NCI-H2196 (cell line): ENCODE measurements around the gene KIAA0586.
A peak's percentile ranks its signal among the peaks of the same experiment; 100 is the strongest.
"Not testable (repeated sequence)": the region's sequence is repeated elsewhere in the genome, so short reads cannot be mapped to it uniquely, and the experiment has no call there.

Source experiments
- DNase-seq: peaks from one replicate; lab custom pipeline; 2025; ENCODE audit not compliant: unreplicated experiment; lab: John Stamatoyannopoulos, UW

Gene KIAA0586

DNA sequence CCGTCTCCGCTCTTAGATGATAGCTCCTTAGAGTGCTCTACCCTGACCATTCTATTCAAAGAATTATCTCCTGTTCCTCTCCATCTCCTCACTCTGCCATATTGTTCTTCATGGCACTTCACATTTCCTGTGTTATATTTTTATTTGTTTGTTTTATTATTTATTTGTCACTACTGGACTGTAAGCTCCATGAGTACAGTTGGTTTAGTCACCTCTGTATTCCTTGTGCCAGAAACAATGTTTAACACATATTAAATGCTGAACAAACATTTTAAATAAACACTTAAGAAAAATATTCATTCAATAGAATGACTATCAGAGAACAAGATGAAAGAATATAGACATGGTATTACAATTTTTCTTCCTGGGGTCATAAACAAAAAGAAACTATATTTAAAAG is 35.6 kb downstream of the KIAA0586 start:
- no peak for DNase-seq

DNA sequence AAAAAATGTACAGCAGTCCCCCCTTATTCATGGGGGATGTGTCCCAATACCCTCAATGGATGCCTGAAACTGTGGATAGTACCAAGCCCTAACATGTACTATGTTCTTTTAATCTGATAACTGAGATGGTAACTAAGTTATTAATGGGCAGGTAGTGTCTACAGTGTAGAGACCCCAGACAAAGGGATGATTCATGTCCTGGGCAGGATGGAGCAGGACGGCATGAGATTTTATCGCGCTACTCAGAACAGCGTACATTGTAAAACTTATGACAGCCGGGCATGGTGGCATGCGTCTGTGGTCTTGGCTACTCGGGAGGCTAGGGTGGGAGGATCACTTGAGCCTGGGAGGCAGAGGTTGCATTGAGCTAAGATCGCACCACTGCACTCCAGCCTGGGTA is 37.1 kb downstream of the KIAA0586 start:
- DNase-seq = no peak

- no peak for DNase-seq
Observed at GRCh38 chr14:58465421-58465820, 37.9 kb downstream of the KIAA0586 start.

- no peak for DNase-seq
Observed at GRCh38 chr14:58466459-58466858, 38.9 kb downstream of the KIAA0586 start.

DNA sequence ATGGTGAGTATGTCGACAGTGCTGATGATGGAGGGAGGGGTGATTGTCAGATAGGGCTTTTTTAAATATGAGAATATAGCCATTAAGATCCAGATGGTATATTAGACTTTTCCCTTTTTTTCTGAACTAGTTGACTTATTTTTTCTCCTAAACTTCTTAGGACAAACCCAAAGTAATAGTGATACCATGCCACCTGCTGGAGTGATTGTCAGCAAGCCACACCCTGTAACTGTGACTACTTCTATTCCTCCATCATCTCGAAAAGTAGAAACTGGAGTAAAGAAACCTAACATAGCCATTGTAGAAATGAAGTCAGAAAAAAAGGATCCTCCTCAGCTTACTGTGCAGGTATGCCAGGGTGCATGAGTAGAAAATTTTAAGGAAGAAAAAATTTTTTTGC is 40.1 kb downstream of the KIAA0586 start:
- DNase-seq = no peak

GRCh38 chr14:58469309-58469708 is 41.8 kb downstream of the KIAA0586 start:
- DNase-seq = no peak

DNA sequence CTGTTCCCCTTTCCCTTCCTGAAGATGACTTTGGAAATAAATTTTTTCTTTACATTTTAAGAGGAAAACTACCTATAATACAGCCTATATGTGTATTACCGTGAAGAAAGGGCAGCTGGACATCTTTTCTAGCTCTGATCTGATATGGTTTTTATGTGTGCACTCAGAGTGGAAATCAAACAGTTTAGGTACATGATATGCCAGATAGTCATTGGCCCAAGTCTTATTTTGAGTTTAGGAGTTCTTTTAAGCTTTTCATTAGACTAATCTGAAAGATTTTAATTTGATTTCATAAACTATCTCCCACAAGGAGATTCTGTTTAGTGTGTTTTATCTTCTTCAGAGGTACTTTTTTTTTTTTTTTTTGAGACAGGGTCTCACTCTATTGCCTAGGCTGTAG is 48.8 kb downstream of the KIAA0586 start:
- DNase-seq = no peak

DNA sequence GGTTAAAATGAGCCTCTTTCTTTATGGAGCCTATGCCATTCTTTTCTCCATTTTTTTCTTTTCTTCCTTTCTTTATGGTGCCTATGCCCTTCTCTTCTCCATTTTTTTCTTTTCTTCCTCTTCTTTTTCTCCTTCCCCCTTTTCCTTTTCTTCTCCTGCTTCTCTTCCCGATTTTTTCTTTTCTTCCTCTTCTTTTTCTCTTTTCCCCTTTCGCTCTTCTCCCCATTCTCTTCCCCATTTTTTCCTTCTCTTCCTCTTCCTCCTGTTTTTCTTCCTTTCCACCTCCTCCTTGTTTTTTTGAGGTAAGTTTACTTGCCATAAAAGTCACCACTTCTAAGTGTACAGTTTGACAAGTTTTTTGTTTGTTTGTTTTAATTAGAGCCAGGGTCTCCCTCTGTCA is 50.1 kb downstream of the KIAA0586 start:
- DNase-seq = no peak

DNA sequence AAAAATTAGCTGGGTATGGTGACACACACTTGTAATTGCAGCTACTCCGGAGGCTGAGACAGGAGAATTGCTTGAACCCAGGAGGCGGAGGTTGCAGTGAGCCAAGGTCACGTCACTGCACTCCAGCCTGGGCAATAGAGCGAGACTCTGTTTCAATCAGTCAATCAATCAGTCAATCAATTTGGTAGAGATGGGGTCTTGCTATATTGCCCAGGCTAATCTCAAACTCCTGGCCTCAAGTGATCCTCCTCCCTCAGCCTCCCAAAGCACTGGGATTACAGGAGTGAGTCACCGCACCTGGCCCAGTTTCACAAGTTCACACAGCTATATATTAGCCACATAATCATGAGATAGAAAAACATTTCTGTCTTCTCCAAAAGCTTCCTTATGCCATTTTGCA is 50.8 kb downstream of the KIAA0586 start:
- DNase-seq = not testable (repeated sequence)

- DNase-seq = no peak
Observed at GRCh38 chr14:58479975-58480374, 52.5 kb downstream of the KIAA0586 start.

- no peak for DNase-seq
Observed at GRCh38 chr14:58484176-58484575, 56.7 kb downstream of the KIAA0586 start.

GRCh38 chr14:58488550-58488949 is 61.0 kb downstream of the KIAA0586 start:
- no peak for DNase-seq

DNA sequence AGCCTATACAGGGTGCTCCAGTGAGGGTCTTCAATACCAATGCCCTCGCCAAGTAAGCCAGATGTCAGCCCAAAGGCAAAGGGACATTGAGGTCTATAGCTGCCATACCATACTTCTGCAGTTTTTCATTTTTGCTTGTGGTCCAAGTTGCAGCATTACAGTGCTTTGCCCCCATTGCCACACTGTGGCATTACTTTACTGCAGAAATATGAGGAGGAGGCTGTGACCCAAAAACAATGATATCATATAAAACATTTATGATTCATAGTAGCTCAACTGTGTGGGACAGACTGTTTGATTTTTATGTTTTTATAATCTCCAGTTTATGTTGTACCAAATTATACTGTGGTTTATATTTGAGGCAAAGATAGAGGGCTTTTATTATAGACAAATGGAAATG is 64.1 kb downstream of the KIAA0586 start:
- DNase-seq = no peak

- no peak for DNase-seq
Observed at GRCh38 chr14:58492044-58492443, 64.5 kb downstream of the KIAA0586 start.

- peak; percentile 64 for DNase-seq
Observed at GRCh38 chr14:58501214-58501816, 73.8 kb downstream of the KIAA0586 start.

GRCh38 chr14:58513272-58513671 is 85.8 kb downstream of the KIAA0586 start:
- no peak for DNase-seq

DNA sequence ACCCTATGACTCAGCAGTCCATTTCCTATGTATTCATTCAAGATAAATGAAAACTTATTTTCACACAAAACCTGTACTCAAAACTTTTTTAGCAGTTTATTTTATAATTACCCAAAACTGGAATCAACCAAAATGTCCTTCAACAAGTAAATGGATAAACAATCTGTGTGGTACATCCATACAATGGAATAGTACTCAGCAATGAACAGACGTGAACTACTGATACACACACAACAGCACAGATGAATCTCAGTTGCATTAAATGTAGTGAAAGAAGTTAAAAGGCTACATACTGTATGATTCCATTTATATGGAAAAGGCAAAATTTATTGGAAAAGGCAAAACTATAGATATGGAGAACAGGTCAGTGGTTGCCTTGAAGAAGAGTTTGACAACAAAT is 90.1 kb downstream of the KIAA0586 start:
- DNase-seq = no peak

DNA sequence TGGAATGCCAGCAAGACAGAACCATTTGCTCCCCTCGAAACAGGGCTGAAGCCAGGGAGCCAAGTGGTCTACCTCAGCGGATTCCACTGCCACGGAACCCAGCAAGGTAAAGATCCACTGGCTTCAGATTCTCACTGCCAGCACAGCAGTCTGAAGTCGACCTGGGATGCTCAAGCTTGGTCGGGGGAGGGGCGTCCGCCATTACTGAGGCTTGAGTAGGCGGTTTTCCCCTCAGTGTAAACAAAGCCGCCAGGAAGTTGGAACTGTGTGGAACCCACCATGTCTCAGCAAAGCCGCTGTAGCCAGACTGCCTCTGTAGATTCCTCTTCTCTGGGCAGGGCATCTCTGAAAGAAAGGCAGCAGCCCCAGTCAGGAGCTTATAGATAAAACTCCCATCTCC is 98.2 kb downstream of the KIAA0586 start:
- DNase-seq = not testable (repeated sequence)

- no peak for DNase-seq
Observed at GRCh38 chr14:58533446-58533845, 105.9 kb downstream of the KIAA0586 start.

GRCh38 chr14:58535044-58535443 is 107.5 kb downstream of the KIAA0586 start:
- no peak for DNase-seq

- no peak for DNase-seq
Observed at GRCh38 chr14:58537004-58537403, 109.5 kb downstream of the KIAA0586 start.

- no peak for DNase-seq
Observed at GRCh38 chr14:58540749-58541632, 113.5 kb downstream of the KIAA0586 start.

DNA sequence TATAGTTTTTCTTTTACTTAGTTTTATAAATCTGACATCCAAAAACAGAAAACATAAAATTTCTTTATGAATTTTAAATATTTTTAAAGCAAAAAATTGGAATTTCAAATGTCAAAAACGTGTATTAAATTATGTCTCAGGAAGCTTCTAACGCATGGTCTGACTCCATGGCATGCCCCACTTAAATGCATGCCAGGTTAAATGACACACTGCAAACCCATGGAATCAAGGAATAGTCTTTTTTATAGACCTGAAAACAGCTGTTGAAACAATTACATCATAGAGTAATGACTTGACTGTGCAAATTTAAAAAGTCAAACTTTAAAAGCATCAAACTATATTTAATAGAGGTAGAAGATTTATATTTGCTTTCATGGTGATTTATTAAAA is 114.1 kb downstream of the KIAA0586 start:
- DNase-seq = no peak
